ENCODE data around the gene GRIK4.

DNA sequence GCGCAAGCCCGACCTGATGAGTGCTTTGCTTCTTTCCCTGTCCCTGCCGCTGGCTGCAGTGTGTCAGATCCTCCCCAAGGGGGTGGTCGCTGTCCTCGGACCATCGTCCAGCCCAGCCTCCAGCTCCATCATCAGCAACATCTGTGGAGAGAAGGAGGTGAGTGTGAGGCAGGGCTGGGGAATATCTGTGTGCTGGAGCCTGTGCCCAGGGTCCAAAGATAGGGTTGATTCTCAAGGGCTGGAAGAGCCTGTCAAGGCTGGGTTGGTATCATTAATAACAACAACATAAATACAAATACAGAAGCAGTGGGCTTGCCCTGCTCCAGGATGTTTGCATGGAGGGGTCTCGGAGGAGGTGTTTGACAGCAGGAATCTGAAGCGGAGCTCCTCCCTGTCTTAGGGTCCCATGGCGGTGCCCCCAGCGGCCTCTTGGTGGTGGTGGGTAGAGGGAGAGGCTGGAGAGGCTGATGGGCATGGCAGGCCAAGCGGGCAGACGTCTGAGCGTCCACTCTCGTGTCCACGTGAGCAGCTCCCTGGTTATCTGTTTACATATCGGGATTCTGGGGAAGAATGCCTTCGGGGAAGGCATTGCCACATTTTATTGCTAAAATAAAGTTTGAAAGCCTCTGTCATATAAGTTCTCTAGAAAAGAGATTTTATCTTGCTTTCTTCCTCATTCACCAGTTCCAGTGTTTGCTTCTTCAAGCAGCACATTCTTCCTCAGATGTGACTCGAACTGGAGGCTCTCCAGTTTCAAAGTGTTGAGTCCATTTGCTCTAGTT, 304.0 kb downstream of the GRIK4 start:
- TF ChIP-seq GABPA (IDR thresholded peaks at IDR 0.05 in 1 of 2, conservative IDR thresholded peaks at IDR 0.05 in 1 of 2) (no peak), HNF4A (conservative IDR thresholded peaks at IDR 0.05) (no peak), RAD21 (IDR thresholded peaks at IDR 0.05) (no peak), MAX (IDR thresholded peaks at IDR 0.05) (no peak), NR2F2 (IDR thresholded peaks at IDR 0.05) (no peak), FOXA1 (IDR thresholded peaks at IDR 0.05) (no peak), TAF1 (conservative IDR thresholded peaks at IDR 0.05) (no peak), YY1 (IDR thresholded peaks at IDR 0.05) (no peak), SP1 (IDR thresholded peaks at IDR 0.05) (no peak)
- TF ChIP-seq, protein P1, sequence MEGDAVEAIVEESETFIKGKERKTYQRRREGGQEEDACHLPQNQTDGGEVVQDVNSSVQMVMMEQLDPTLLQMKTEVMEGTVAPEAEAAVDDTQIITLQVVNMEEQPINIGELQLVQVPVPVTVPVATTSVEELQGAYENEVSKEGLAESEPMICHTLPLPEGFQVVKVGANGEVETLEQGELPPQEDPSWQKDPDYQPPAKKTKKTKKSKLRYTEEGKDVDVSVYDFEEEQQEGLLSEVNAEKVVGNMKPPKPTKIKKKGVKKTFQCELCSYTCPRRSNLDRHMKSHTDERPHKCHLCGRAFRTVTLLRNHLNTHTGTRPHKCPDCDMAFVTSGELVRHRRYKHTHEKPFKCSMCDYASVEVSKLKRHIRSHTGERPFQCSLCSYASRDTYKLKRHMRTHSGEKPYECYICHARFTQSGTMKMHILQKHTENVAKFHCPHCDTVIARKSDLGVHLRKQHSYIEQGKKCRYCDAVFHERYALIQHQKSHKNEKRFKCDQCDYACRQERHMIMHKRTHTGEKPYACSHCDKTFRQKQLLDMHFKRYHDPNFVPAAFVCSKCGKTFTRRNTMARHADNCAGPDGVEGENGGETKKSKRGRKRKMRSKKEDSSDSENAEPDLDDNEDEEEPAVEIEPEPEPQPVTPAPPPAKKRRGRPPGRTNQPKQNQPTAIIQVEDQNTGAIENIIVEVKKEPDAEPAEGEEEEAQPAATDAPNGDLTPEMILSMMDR (IDR thresholded peaks at IDR 0.05; ENCODE audit: low read depth, low read length, missing input control): no peak
- TF ChIP-seq, protein P2, sequence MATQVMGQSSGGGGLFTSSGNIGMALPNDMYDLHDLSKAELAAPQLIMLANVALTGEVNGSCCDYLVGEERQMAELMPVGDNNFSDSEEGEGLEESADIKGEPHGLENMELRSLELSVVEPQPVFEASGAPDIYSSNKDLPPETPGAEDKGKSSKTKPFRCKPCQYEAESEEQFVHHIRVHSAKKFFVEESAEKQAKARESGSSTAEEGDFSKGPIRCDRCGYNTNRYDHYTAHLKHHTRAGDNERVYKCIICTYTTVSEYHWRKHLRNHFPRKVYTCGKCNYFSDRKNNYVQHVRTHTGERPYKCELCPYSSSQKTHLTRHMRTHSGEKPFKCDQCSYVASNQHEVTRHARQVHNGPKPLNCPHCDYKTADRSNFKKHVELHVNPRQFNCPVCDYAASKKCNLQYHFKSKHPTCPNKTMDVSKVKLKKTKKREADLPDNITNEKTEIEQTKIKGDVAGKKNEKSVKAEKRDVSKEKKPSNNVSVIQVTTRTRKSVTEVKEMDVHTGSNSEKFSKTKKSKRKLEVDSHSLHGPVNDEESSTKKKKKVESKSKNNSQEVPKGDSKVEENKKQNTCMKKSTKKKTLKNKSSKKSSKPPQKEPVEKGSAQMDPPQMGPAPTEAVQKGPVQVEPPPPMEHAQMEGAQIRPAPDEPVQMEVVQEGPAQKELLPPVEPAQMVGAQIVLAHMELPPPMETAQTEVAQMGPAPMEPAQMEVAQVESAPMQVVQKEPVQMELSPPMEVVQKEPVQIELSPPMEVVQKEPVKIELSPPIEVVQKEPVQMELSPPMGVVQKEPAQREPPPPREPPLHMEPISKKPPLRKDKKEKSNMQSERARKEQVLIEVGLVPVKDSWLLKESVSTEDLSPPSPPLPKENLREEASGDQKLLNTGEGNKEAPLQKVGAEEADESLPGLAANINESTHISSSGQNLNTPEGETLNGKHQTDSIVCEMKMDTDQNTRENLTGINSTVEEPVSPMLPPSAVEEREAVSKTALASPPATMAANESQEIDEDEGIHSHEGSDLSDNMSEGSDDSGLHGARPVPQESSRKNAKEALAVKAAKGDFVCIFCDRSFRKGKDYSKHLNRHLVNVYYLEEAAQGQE (IDR thresholded peaks at IDR 0.05): no peak
- TF ChIP-seq, protein P3, sequence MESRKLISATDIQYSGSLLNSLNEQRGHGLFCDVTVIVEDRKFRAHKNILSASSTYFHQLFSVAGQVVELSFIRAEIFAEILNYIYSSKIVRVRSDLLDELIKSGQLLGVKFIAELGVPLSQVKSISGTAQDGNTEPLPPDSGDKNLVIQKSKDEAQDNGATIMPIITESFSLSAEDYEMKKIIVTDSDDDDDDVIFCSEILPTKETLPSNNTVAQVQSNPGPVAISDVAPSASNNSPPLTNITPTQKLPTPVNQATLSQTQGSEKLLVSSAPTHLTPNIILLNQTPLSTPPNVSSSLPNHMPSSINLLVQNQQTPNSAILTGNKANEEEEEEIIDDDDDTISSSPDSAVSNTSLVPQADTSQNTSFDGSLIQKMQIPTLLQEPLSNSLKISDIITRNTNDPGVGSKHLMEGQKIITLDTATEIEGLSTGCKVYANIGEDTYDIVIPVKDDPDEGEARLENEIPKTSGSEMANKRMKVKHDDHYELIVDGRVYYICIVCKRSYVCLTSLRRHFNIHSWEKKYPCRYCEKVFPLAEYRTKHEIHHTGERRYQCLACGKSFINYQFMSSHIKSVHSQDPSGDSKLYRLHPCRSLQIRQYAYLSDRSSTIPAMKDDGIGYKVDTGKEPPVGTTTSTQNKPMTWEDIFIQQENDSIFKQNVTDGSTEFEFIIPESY (IDR thresholded peaks at IDR 0.05): no peak
- TF ChIP-seq, protein P4, sequence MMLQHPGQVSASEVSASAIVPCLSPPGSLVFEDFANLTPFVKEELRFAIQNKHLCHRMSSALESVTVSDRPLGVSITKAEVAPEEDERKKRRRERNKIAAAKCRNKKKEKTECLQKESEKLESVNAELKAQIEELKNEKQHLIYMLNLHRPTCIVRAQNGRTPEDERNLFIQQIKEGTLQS (IDR thresholded peaks at IDR 0.05): no peak

All from liver (tissue), 3 donors.